ENCODE results near the gene DNLZ.

GRCh38 chr9:136383436-136383835 lies 19.9 kb upstream of the DNLZ start:
- TF ChIP-seq CTCF (conservative IDR thresholded peaks at IDR 0.05; ENCODE audit: low read depth, low read length) (no peak), USF2 (IDR thresholded peaks at IDR 0.05; ENCODE audit: low read depth, low read length) (no peak), POLR2A (IDR thresholded peaks at IDR 0.05; ENCODE audit: low read depth, low read length) (no peak), MAFK (IDR thresholded peaks at IDR 0.05; ENCODE audit: low read depth, low read length) (no peak), RAD21 (IDR thresholded peaks at IDR 0.05; ENCODE audit: low read length) (no peak), CEBPB (IDR thresholded peaks at IDR 0.05; ENCODE audit: low read depth, low read length) (no peak), RFX5 (IDR thresholded peaks at IDR 0.05; ENCODE audit: low read depth, low read length) (no peak), SMC3 (IDR thresholded peaks at IDR 0.05; ENCODE audit: low read depth, low read length) (no peak), CHD1 (IDR thresholded peaks at IDR 0.05; ENCODE audit: low read depth, low read length) (no peak)
- TF ChIP-seq, protein P1, sequence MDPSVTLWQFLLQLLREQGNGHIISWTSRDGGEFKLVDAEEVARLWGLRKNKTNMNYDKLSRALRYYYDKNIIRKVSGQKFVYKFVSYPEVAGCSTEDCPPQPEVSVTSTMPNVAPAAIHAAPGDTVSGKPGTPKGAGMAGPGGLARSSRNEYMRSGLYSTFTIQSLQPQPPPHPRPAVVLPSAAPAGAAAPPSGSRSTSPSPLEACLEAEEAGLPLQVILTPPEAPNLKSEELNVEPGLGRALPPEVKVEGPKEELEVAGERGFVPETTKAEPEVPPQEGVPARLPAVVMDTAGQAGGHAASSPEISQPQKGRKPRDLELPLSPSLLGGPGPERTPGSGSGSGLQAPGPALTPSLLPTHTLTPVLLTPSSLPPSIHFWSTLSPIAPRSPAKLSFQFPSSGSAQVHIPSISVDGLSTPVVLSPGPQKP (IDR thresholded peaks at IDR 0.05; ENCODE audit: borderline replicate concordance, low read depth, low read length) = no peak
